Measurements from ENCODE around the gene AGO3. TPM values are rescaled to one million over a fixed set of nuclear protein-coding genes. Genes with fewer than 3 reads are reported as not detected.

Gene AGO3
- total and polyA plus RNA-seq, 3 experiments from 2014 or later: 12.8 to 31.3 (median 30.0) TPM

DNA sequence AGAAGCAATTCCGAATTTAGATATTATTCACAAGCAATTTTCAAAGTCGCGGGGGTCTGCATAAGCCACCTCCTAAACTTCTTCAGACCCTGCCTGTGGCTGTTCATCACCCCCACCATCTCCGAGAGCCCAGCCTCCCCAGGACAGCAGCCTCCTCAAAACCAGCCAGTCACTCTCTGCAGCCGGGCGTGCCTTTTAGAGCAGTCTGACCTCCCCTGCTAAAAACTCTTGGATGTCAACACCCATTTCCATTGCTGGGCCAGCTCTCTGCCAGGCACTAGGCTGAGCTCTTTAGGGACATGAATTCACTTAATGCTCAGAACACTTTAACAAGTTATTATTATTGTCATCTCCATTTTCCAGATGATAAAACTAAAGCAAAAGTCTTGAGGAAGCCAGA lies 169.5 kb downstream of the AGO3 start:
- POLR2A ChIA-PET: no interaction called here
- peaks cover 0 to 14% (median 0%) of the 10 kb centered on the region in 3 donors for H3K36me3 Mint-ChIP-seq
- H3K4me3 Mint-ChIP-seq: no peak overlapping the region

GRCh38 chr1:36101546-36101945 lies 170.6 kb downstream of the AGO3 start:
- H3K4me3 Mint-ChIP-seq: peak overlapping the region in 1 of 7 donors; percentile 9
- ChIA-PET CTCF (interaction anchor here (0.9 to 9.0 kb wide), 3 partner anchors 33 to 184 kb away, joined by 4 to 76 read pairs (median 4); no protein-coding TSS in a partner anchor), POLR2A (interaction anchor here (0.6 kb wide), 1 partner anchor 567 kb away, joined by 3 read pairs; no protein-coding TSS in a partner anchor)
- peaks cover 0 to 4% (median 0%) of the 10 kb centered on the region in 3 donors for H3K36me3 Mint-ChIP-seq
- H3K27ac ChIP-seq (ENCODE audit: low read depth, low read length): no peak overlapping the region
- H3K9me3 ChIP-seq (ENCODE audit: low read length): no peaks in the 10 kb centered on the region
- H3K4me1 Mint-ChIP-seq: peaks cover 0 to 7% (median 4%) of the 10 kb centered on the region in 3 donors
- no peaks in the 10 kb centered on the region for H3K4me1 ChIP-seq (ENCODE audit: insufficient read depth, low read length)
- no peak overlapping the region for H3K4me3 ChIP-seq (ENCODE audit: low read length)
- H3K27me3 ChIP-seq (ENCODE audit: insufficient read depth, low read length, poor library complexity, severe bottlenecking): no peaks in the 10 kb centered on the region
- no peak overlapping the region for H3K27ac Mint-ChIP-seq
- no peaks in the 10 kb centered on the region for H3K9me3 Mint-ChIP-seq
- no peaks in the 10 kb centered on the region for H3K36me3 ChIP-seq (ENCODE audit: insufficient read depth, low read length)
- peaks cover 0 to 2% of the 10 kb centered on the region in 2 donors for H3K27me3 Mint-ChIP-seq
- DNase-seq: no peak

More for the DNA sequence above, 169.5 kb downstream of the AGO3 start:
- DNase-seq: no peak
- H3K9me3 ChIP-seq (ENCODE audit: low read length): no peaks in the 10 kb centered on the region
- Mint-ChIP-seq H3K27ac (peak overlapping the region in 1 of 8 donors; percentile 71), H3K27me3 (no peaks in the 10 kb centered on the region), H3K4me1 (peaks cover 0 to 7% (median 4%) of the 10 kb centered on the region in 3 donors), H3K9me3 (no peaks in the 10 kb centered on the region)
- peaks cover 7% of the 10 kb centered on the region for H3K36me3 ChIP-seq (ENCODE audit: insufficient read depth, low read length)
- no peaks in the 10 kb centered on the region for H3K27me3 ChIP-seq (ENCODE audit: insufficient read depth, low read length, poor library complexity, severe bottlenecking)
- H3K4me1 ChIP-seq (ENCODE audit: insufficient read depth, low read length): no peaks in the 10 kb centered on the region
- H3K27ac ChIP-seq (ENCODE audit: low read depth, low read length): no peak overlapping the region
- no peak overlapping the region for H3K4me3 ChIP-seq (ENCODE audit: low read length)
- CTCF ChIA-PET: interaction anchor here (0.8 to 9.0 kb wide), 10 partner anchors 11 to 267 kb away, joined by 3 to 76 read pairs (median 4); partner anchors contain the start of gene TRAPPC3

DNA sequence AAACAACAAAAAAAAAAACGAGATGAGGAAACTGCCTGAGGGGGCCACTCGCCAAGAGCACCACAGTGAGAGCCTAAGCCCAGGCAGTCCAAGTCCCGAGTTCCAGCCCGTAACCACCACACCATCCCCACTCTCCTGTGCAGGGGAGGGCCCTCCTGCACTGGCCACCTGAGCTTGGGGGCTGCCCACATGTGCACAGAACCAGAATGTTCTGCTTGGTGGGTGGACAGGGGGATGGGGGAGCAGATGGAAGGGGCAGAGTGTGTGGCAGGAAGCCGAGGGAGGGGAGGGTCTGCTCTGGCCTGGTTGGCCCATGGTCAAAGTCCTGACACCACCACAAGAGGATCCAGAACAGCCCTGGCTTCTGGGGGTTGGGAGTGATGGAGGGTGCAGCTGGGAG lies 175.4 kb downstream of the AGO3 start:
- H3K9me3 Mint-ChIP-seq: no peaks in the 10 kb centered on the region
- Histone ChIP-seq H3K36me3 (ENCODE audit: insufficient read depth, low read length) (no peaks in the 10 kb centered on the region), H3K4me3 (ENCODE audit: low read length) (no peak overlapping the region), H3K9me3 (ENCODE audit: low read length) (no peaks in the 10 kb centered on the region), H3K27ac (ENCODE audit: low read depth, low read length) (no peak overlapping the region), H3K4me1 (ENCODE audit: insufficient read depth, low read length) (peaks cover 12% of the 10 kb centered on the region), H3K27me3 (ENCODE audit: insufficient read depth, low read length, poor library complexity, severe bottlenecking) (no peaks in the 10 kb centered on the region)
- H3K27ac Mint-ChIP-seq: no peak overlapping the region
- POLR2A ChIA-PET: no interaction called here
- no peak for DNase-seq
- H3K4me1 Mint-ChIP-seq: peaks cover 14 to 27% (median 16%) of the 10 kb centered on the region in 3 donors
- CTCF ChIA-PET: interaction anchor here (1.0 to 2.8 kb wide), 4 partner anchors 13 to 81 kb away, joined by 3 to 12 read pairs (median 4); no protein-coding TSS in a partner anchor
- peaks cover 0 to 2% of the 10 kb centered on the region in 2 donors for H3K27me3 Mint-ChIP-seq
- no peak overlapping the region for H3K4me3 Mint-ChIP-seq
- peaks cover 0 to 1% (median 0%) of the 10 kb centered on the region in 3 donors for H3K36me3 Mint-ChIP-seq

- H3K27me3 ChIP-seq (ENCODE audit: insufficient read depth, low read length, poor library complexity, severe bottlenecking): no peaks in the 10 kb centered on the region
- CTCF ChIA-PET: interaction anchor here (0.5 to 2.8 kb wide), 4 partner anchors 11 to 109 kb away, joined by 3 to 12 read pairs (median 3); no protein-coding TSS in a partner anchor
- no peak overlapping the region for H3K27ac ChIP-seq (ENCODE audit: low read depth, low read length)
- H3K27ac Mint-ChIP-seq: no peak overlapping the region
- H3K4me3 Mint-ChIP-seq: no peak overlapping the region
- peaks cover 0 to 2% of the 10 kb centered on the region in 2 donors for H3K27me3 Mint-ChIP-seq
- peaks cover 12% of the 10 kb centered on the region for H3K4me1 ChIP-seq (ENCODE audit: insufficient read depth, low read length)
- H3K36me3 Mint-ChIP-seq: peaks cover 0 to 1% (median 0%) of the 10 kb centered on the region in 3 donors
- no peaks in the 10 kb centered on the region for H3K9me3 Mint-ChIP-seq
- POLR2A ChIA-PET: no interaction called here
- H3K9me3 ChIP-seq (ENCODE audit: low read length): no peaks in the 10 kb centered on the region
- no peaks in the 10 kb centered on the region for H3K36me3 ChIP-seq (ENCODE audit: insufficient read depth, low read length)
- DNase-seq: no peak
- no peak overlapping the region for H3K4me3 ChIP-seq (ENCODE audit: low read length)
- peaks cover 16 to 34% (median 19%) of the 10 kb centered on the region in 3 donors for H3K4me1 Mint-ChIP-seq
These were observed 176.5 kb downstream of the AGO3 start for GRCh38 chr1:36107394-36107793.

DNA sequence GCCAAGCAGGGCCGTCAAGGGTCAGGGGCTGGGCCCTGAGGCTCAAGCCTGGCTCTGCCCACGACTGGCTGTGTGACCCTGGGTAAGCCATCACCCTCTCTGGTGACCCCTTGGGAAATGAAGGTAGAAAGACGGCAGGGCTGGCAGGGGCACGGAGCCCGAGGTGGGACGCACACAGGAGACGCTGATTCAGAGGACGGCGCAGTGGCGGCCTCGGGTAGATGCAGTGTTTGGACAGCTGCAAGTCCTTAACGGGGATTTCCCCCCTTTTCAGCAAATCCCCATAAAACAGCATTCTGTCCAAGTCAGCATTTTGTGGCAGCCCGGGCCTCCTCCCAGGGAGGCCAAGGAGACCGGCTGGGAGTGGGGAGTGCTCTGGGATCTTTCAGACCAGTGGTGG lies 177.4 kb downstream of the AGO3 start:
- peaks cover 0 to 2% of the 10 kb centered on the region in 2 donors for H3K27me3 Mint-ChIP-seq
- H3K27me3 ChIP-seq (ENCODE audit: insufficient read depth, low read length, poor library complexity, severe bottlenecking): no peaks in the 10 kb centered on the region
- peaks cover 16 to 35% (median 19%) of the 10 kb centered on the region in 3 donors for H3K4me1 Mint-ChIP-seq
- no peaks in the 10 kb centered on the region for H3K9me3 Mint-ChIP-seq
- H3K36me3 Mint-ChIP-seq: peaks cover 0 to 1% (median 0%) of the 10 kb centered on the region in 3 donors
- no peak overlapping the region for H3K27ac ChIP-seq (ENCODE audit: low read depth, low read length)
- ChIA-PET CTCF (no interaction called here), POLR2A (no interaction called here)
- H3K36me3 ChIP-seq (ENCODE audit: insufficient read depth, low read length): no peaks in the 10 kb centered on the region
- no peaks in the 10 kb centered on the region for H3K9me3 ChIP-seq (ENCODE audit: low read length)
- H3K4me3 Mint-ChIP-seq: no peak overlapping the region
- no peak for DNase-seq
- no peak overlapping the region for H3K4me3 ChIP-seq (ENCODE audit: low read length)
- H3K4me1 ChIP-seq (ENCODE audit: insufficient read depth, low read length): peaks cover 12% of the 10 kb centered on the region
- H3K27ac Mint-ChIP-seq: peak overlapping the region in 7 of 8 donors; percentile 17 to 70 (median 66)

DNA sequence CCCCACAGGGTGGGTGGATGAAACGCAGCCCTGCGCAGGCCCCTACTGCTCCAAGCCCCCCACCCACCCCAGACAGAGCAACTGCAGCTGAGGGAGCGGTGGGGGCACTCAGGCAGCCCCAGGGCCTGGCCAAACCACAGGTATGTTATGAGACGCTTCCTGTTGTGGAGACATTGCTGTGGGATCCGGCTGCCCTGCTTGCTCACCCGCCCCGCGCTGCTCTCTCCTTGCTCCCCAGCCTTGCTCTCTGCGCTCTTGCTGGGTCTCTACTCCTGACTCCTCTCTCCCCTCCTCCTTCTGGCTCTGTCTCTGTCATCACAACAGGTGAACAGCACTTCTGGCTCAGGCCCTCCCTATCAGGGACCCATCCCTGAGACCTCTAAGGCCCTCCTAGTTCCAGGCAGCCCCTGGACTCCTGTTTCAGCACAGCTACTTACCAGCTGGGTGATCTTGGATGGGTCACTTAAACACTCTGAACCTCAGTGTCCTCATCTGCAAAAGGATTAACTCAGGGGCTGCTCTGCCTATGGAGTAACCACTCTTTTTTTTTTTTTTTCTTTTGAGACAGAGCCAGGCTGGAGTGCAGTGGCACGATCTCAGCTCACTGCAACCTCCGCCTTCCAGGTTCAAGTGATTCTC lies 178.3 kb downstream of the AGO3 start:
- Mint-ChIP-seq H3K27ac (peak overlapping the region in 6 of 8 donors; percentile 59 to 87 (median 80)), H3K9me3 (no peaks in the 10 kb centered on the region), H3K4me1 (peaks cover 16 to 35% (median 19%) of the 10 kb centered on the region in 3 donors), H3K36me3 (peaks cover 0 to 1% (median 0%) of the 10 kb centered on the region in 3 donors), H3K27me3 (peaks cover 0 to 2% of the 10 kb centered on the region in 2 donors), H3K4me3 (peak overlapping the region in 6 of 7 donors; percentile 4 to 65 (median 27))
- H3K4me1 ChIP-seq (ENCODE audit: insufficient read depth, low read length): peaks cover 12% of the 10 kb centered on the region
- POLR2A ChIA-PET: interaction anchor here (1.0 kb wide), 1 partner anchor 26 kb away, joined by 6 read pairs; no protein-coding TSS in a partner anchor
- H3K9me3 ChIP-seq (ENCODE audit: low read length): no peaks in the 10 kb centered on the region
- H3K4me3 ChIP-seq (ENCODE audit: low read length): no peak overlapping the region
- H3K27ac ChIP-seq (ENCODE audit: low read depth, low read length): no peak overlapping the region
- CTCF ChIA-PET: interaction anchor here (0.7 to 2.4 kb wide), 3 partner anchors 26 to 115 kb away, joined by 3 to 9 read pairs (median 4); partner anchors contain the start of genes THRAP3 and TRAPPC3
- peak in 4 of 5 donors; percentile 10 to 72 (median 55) for DNase-seq
- no peaks in the 10 kb centered on the region for H3K27me3 ChIP-seq (ENCODE audit: insufficient read depth, low read length, poor library complexity, severe bottlenecking)
- H3K36me3 ChIP-seq (ENCODE audit: insufficient read depth, low read length): no peaks in the 10 kb centered on the region

GRCh38 chr1:36111151-36111550 lies 180.2 kb downstream of the AGO3 start:
- peaks cover 16 to 35% (median 19%) of the 10 kb centered on the region in 3 donors for H3K4me1 Mint-ChIP-seq
- H3K9me3 ChIP-seq (ENCODE audit: low read length): no peaks in the 10 kb centered on the region
- no peak overlapping the region for H3K4me3 Mint-ChIP-seq
- H3K27ac Mint-ChIP-seq: peak overlapping the region in 4 of 8 donors; percentile 20 to 58 (median 46)
- CTCF ChIA-PET: interaction anchor here (1.2 to 2.4 kb wide), 2 partner anchors 11 to 24 kb away, joined by 3 to 9 read pairs; no protein-coding TSS in a partner anchor
- H3K4me1 ChIP-seq (ENCODE audit: insufficient read depth, low read length): peaks cover 12% of the 10 kb centered on the region
- H3K27me3 Mint-ChIP-seq: no peaks in the 10 kb centered on the region
- no peak for DNase-seq
- H3K36me3 Mint-ChIP-seq: peaks cover 0 to 1% (median 0%) of the 10 kb centered on the region in 3 donors
- no peaks in the 10 kb centered on the region for H3K27me3 ChIP-seq (ENCODE audit: insufficient read depth, low read length, poor library complexity, severe bottlenecking)
- H3K27ac ChIP-seq (ENCODE audit: low read depth, low read length): no peak overlapping the region
- H3K4me3 ChIP-seq (ENCODE audit: low read length): no peak overlapping the region
- no peaks in the 10 kb centered on the region for H3K9me3 Mint-ChIP-seq
- POLR2A ChIA-PET: no interaction called here
- no peaks in the 10 kb centered on the region for H3K36me3 ChIP-seq (ENCODE audit: insufficient read depth, low read length)

- no peak overlapping the region for H3K27ac ChIP-seq (ENCODE audit: low read depth, low read length)
- H3K36me3 Mint-ChIP-seq: peaks cover 0 to 1% (median 0%) of the 10 kb centered on the region in 3 donors
- H3K27me3 Mint-ChIP-seq: no peaks in the 10 kb centered on the region
- no peak overlapping the region for H3K4me3 ChIP-seq (ENCODE audit: low read length)
- H3K9me3 Mint-ChIP-seq: no peaks in the 10 kb centered on the region
- H3K4me1 Mint-ChIP-seq: peaks cover 16 to 34% (median 19%) of the 10 kb centered on the region in 3 donors
- H3K36me3 ChIP-seq (ENCODE audit: insufficient read depth, low read length): no peaks in the 10 kb centered on the region
- H3K27me3 ChIP-seq (ENCODE audit: insufficient read depth, low read length, poor library complexity, severe bottlenecking): no peaks in the 10 kb centered on the region
- CTCF ChIA-PET: interaction anchor here (1.1 kb wide), 1 partner anchor 13 kb away, joined by 4 read pairs; no protein-coding TSS in a partner anchor
- peaks cover 12% of the 10 kb centered on the region for H3K4me1 ChIP-seq (ENCODE audit: insufficient read depth, low read length)
- H3K27ac Mint-ChIP-seq: no peak overlapping the region
- no peak for DNase-seq
- H3K9me3 ChIP-seq (ENCODE audit: low read length): no peaks in the 10 kb centered on the region
- no peak overlapping the region for H3K4me3 Mint-ChIP-seq
- POLR2A ChIA-PET: no interaction called here
These were observed 181.9 kb downstream of the AGO3 start for GRCh38 chr1:36112823-36113222.

Measured in CD8-positive, alpha-beta memory T cell (primary cell).